ENCODE results near the gene ATAD5.

DNA sequence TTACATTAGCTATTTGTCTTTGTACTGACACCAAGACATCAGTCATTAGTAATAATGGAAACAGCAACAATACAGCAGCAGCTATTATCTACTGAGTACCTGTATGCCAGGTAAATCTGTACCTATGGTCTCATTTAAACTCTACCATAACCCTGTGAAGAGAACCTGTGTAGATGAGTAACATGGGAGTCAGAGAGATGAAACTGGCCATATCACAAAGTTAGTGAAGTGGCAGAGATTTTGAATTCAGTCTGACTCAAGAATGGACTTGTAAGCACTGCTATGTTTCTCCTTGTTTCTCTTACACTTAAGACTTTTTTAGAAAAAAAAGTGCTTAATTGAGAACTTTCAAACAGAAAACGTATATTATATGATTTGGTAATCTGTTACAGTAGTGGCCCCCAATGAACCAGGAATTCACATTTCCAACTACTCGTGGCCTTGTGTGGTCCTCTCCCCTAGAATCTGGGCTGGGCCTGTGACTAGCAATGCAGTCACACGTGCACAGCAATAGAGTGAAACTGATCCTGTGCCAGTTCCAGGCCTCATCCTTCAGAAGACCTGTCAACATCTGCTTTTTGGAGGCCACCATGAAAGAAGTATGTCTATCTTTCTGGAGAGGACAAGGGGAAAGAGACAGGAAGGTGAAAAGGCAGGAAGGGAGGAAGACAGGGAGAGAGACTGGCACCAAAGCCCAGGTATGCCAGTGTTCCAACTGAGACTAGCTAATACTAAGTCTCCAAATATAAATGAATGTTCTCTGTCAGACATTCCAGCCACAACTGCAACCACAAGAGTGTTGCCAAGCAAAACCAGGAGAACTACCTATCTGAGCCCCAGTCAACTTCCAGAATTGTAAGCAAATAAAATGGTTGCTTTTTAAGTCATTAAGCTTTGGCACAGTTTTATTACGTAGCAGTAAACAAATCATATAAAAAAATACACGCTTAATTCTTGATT is 19.3 kb upstream of the ATAD5 start:
- TF ChIP-seq, protein P1, sequence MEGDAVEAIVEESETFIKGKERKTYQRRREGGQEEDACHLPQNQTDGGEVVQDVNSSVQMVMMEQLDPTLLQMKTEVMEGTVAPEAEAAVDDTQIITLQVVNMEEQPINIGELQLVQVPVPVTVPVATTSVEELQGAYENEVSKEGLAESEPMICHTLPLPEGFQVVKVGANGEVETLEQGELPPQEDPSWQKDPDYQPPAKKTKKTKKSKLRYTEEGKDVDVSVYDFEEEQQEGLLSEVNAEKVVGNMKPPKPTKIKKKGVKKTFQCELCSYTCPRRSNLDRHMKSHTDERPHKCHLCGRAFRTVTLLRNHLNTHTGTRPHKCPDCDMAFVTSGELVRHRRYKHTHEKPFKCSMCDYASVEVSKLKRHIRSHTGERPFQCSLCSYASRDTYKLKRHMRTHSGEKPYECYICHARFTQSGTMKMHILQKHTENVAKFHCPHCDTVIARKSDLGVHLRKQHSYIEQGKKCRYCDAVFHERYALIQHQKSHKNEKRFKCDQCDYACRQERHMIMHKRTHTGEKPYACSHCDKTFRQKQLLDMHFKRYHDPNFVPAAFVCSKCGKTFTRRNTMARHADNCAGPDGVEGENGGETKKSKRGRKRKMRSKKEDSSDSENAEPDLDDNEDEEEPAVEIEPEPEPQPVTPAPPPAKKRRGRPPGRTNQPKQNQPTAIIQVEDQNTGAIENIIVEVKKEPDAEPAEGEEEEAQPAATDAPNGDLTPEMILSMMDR (IDR thresholded peaks at IDR 0.05; ENCODE audit: low read depth, low read length, poor library complexity, severe bottlenecking): no peak
- TF ChIP-seq EZH2phosphoT487 (IDR thresholded peaks at IDR 0.05; ENCODE audit: borderline replicate concordance, low read length): no peak

All from DOHH2 (cell line).